WTC11 (cell line): ENCODE measurements around the gene AOC1. TPM values are rescaled to one million over a fixed set of nuclear protein-coding genes. Genes with fewer than 3 reads are reported as not detected.

Experiments
- ATAC-seq: fragments of 200-7000 bp; cut with Tn5 transposase; 2 replicates; pipeline ENCODE4 v1.10.0; 2021; ENCODE audit warnings: mild to moderate bottlenecking, moderate library complexity
- CTCF ChIA-PET: fragments of 300-600 bp; sonication (Branson Sonifier 250); formaldehyde crosslinking; loops from one replicate; lab custom pipeline; 2021; ENCODE audit warnings: antibody characterized with exemption; lab: Charles Lee
- POLR2A ChIA-PET: fragments of 350-600 bp; sonication (Branson Sonifier 250); formaldehyde crosslinking; loops from one replicate; lab custom pipeline; 2021; ENCODE audit warnings: antibody characterized with exemption; lab: Charles Lee
- DNase-seq: peaks from one replicate; pipeline ENCODE4 v3.0.0; 2021; ENCODE audit warnings: low spot score
- H3K27ac Mint-ChIP-seq: 2 replicates; pipeline ENCODE4 v1.8.0; 2021; ENCODE audit warnings: mixed read lengths
- H3K27me3 Mint-ChIP-seq: 2 replicates; pipeline ENCODE4 v1.8.0; 2021; ENCODE audit warnings: low read depth, mild to moderate bottlenecking, moderate library complexity, mixed read lengths
- H3K36me3 Mint-ChIP-seq: 2 replicates; pipeline ENCODE4 v1.8.0; 2021; ENCODE audit warnings: mixed read lengths
- H3K4me1 Mint-ChIP-seq: 2 replicates; pipeline ENCODE4 v1.8.0; 2022; ENCODE audit warnings: mixed read lengths
- H3K4me3 Mint-ChIP-seq: 2 replicates; pipeline ENCODE4 v1.8.0; 2021; ENCODE audit warnings: mild to moderate bottlenecking, moderate library complexity, mixed read lengths
- H3K9me3 Mint-ChIP-seq: 2 replicates; pipeline ENCODE4 v1.8.0; 2021; ENCODE audit warnings: mixed read lengths
- E2F1 ChIP-seq: sonication (generic); formaldehyde crosslinking; IDR thresholded peaks from 2 replicates; pipeline ENCODE4 v1.8.0; 2022; ENCODE audit warnings: mild to moderate bottlenecking, missing genetic modification reagents
- ESRRA ChIP-seq: sonication (generic); formaldehyde crosslinking; IDR thresholded peaks from 2 replicates; pipeline ENCODE4 v1.8.1; 2022; ENCODE audit warnings: mild to moderate bottlenecking, missing genetic modification reagents, borderline replicate concordance
- FOXK1 ChIP-seq: sonication (generic); formaldehyde crosslinking; IDR thresholded peaks from 2 replicates; pipeline ENCODE4 v1.8.0; 2022; ENCODE audit warnings: mild to moderate bottlenecking, moderate library complexity, missing genetic modification reagents
- FOXP4 ChIP-seq: sonication (generic); formaldehyde crosslinking; IDR thresholded peaks from 2 replicates; pipeline ENCODE4 v1.8.0; 2022; ENCODE audit warnings: mild to moderate bottlenecking, missing genetic modification reagents
- IRF2 ChIP-seq: sonication (generic); formaldehyde crosslinking; IDR thresholded peaks from 2 replicates; pipeline ENCODE4 v1.8.0; 2022; ENCODE audit warnings: low read depth, missing genetic modification reagents, borderline replicate concordance
- JAZF1 ChIP-seq: fragments of 250-450 bp; sonication (Bioruptor Pico); IDR thresholded peaks from 2 replicates; pipeline ENCODE4 v1.9.0; 2021; ENCODE audit warnings: moderate library complexity, mild to moderate bottlenecking, inconsistent platforms
- PRDM15 ChIP-seq: sonication (generic); formaldehyde crosslinking; IDR thresholded peaks from 2 replicates; pipeline ENCODE4 v1.8.0; 2022; ENCODE audit warnings: missing genetic modification reagents
- RORB ChIP-seq: fragments of 250-450 bp; sonication (Bioruptor Pico); IDR thresholded peaks from 2 replicates; pipeline ENCODE4 v1.9.0; 2021; ENCODE audit warnings: mild to moderate bottlenecking
- SMAD4 ChIP-seq: sonication (generic); formaldehyde crosslinking; IDR thresholded peaks from 2 replicates; pipeline ENCODE4 v1.8.0; 2022; ENCODE audit warnings: mild to moderate bottlenecking, missing genetic modification reagents
- TCF7 ChIP-seq: sonication (generic); formaldehyde crosslinking; IDR thresholded peaks from 2 replicates; pipeline ENCODE4 v1.8.0; 2022; ENCODE audit warnings: mild to moderate bottlenecking, low read depth, missing genetic modification reagents, moderate library complexity
- USF1 ChIP-seq: sonication (generic); formaldehyde crosslinking; IDR thresholded peaks from 2 replicates; pipeline ENCODE4 v1.8.0; 2022; ENCODE audit warnings: mild to moderate bottlenecking, missing genetic modification reagents
- ZNF138 ChIP-seq: sonication (generic); formaldehyde crosslinking; conservative IDR thresholded peaks from 2 replicates; pipeline ENCODE4 v1.8.1; 2022; ENCODE audit warnings: mild to moderate bottlenecking, moderate library complexity, missing genetic modification reagents
- ZNF219 ChIP-seq: sonication (generic); formaldehyde crosslinking; IDR thresholded peaks from 2 replicates; pipeline ENCODE4 v1.8.0; 2023; ENCODE audit warnings: missing genetic modification reagents, mild to moderate bottlenecking, borderline replicate concordance
- ZNF512 ChIP-seq: sonication (generic); formaldehyde crosslinking; IDR thresholded peaks from 2 replicates; pipeline ENCODE4 v1.8.1; 2022; ENCODE audit warnings: missing genetic modification reagents, borderline replicate concordance
- ZNF671 ChIP-seq: fragments of 250-450 bp; sonication (Bioruptor Pico); IDR thresholded peaks from 2 replicates; pipeline ENCODE4 v1.8.0; 2021; ENCODE audit warnings: mild to moderate bottlenecking
- total RNA-seq: library from RNA; stranded (reverse); gene quantifications from 3 replicates; pipeline ENCODE4 v1.2.3, GENCODE V29; 2021
- TF ChIP-seq, protein P1 (sequence below): sonication (generic); formaldehyde crosslinking; IDR thresholded peaks from 2 replicates; pipeline ENCODE4 v1.8.1; 2022; ENCODE audit warnings: mild to moderate bottlenecking, moderate library complexity, missing genetic modification reagents

Gene AOC1
- total RNA-seq, 1 experiment from 2014 or later = 0.17 TPM

DNA sequence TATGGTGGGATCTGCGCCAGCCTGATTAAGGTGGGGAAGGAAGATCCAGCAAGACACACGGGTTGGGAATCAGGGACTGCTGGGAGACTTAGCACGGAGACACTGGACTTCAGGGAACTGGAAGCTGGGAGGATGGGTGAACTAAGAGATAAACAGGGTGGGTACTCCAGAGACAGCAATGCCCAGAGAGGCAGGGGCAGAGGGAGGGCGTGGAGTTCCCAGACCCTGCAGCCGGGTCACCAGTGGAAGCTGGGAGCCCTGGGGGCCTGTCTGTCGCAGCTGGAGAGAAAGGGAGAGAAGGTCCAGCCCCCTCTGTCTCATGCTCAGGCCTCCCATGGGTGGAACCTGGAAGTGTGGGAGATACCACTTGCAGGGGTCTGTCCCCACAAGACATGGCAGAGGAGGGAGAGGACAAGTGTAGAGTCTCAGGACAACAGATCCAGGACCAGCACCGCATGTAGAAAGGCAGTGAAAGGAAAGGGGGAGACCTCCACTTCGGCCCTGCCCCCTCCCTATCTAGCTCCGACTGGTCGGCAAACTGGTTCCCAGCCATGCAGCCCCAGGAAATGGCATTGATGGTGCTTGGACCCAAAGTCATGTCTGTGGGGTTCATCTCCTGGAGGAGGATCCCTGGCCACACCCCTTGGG lies 44.4 kb downstream of the AOC1 start:
- CTCF ChIA-PET = interaction anchor here (2.8 to 3.3 kb wide), 3 partner anchors 15 to 66 kb away, joined by 38 to 40 read pairs (median 38); no protein-coding TSS in a partner anchor

More for the DNA sequence above, 44.4 kb downstream of the AOC1 start:
- H3K4me1 Mint-ChIP-seq = peaks cover 28% of the 10 kb centered on the region
- TF ChIP-seq TCF7 (CRISPR knock-in tag) (no peak), FOXP4 (CRISPR knock-in tag) (no peak), USF1 (CRISPR knock-in tag) (no peak), ESRRA (no peak), SMAD4 (CRISPR knock-in tag) (no peak), ZNF138 (CRISPR knock-in tag) (no peak), ZNF671 (CRISPR knock-in tag) (no peak), IRF2 (CRISPR knock-in tag) (no peak), FOXK1 (CRISPR knock-in tag) (no peak), E2F1 (no peak), ZNF512 (CRISPR knock-in tag) (no peak), ZNF219 (CRISPR knock-in tag) (no peak), JAZF1 (CRISPR knock-in tag) (no peak), PRDM15 (no peak), RORB (CRISPR knock-in tag) (no peak)
- TF ChIP-seq, protein P1, sequence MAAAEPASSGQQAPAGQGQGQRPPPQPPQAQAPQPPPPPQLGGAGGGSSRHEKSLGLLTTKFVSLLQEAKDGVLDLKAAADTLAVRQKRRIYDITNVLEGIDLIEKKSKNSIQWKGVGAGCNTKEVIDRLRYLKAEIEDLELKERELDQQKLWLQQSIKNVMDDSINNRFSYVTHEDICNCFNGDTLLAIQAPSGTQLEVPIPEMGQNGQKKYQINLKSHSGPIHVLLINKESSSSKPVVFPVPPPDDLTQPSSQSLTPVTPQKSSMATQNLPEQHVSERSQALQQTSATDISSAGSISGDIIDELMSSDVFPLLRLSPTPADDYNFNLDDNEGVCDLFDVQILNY (CRISPR knock-in tag) = no peak
- DNase-seq (no peak), ATAC-seq (no peak)
- H3K36me3 Mint-ChIP-seq = peaks cover 12% of the 10 kb centered on the region
- POLR2A ChIA-PET = no interaction called here
- H3K27me3 Mint-ChIP-seq = peaks cover 51% of the 10 kb centered on the region
- H3K4me3 Mint-ChIP-seq = no peak overlapping the region
- H3K9me3 Mint-ChIP-seq = peaks cover 16% of the 10 kb centered on the region
- H3K27ac Mint-ChIP-seq = no peak overlapping the region
